ENCODE results near the gene PROK2. TPM values are rescaled to one million over a fixed set of nuclear protein-coding genes. Genes with fewer than 3 reads are reported as not detected.

PROK2 gene
- total RNA-seq, 1 donor from 2014 or later = not detected

DNA sequence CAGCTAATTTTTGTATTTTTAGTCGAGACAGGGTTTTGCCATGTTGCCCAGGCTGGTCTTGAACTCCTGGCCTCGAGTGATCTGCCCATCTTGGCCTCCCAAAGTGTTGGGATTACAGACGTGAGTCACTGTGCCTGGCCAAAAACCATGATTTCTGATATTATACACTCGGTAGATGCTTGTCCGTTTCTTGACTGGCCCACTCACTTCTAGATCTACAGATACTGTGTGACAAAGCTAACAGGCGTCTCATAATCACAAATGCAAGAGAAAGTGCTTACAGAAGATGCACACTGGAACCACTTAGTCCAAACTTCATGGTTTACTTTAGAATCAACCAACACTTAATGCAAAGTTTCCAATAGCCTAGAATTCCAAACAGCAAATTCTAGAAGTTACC, 8.4 kb downstream of the PROK2 start:
- peaks cover 42% of the 10 kb centered on the region for H3K27me3 Mint-ChIP-seq
- H3K9me3 Mint-ChIP-seq (ENCODE audit: low read depth) = no peaks in the 10 kb centered on the region
- no peak overlapping the region for H3K4me3 Mint-ChIP-seq (ENCODE audit: low read depth)

DNA sequence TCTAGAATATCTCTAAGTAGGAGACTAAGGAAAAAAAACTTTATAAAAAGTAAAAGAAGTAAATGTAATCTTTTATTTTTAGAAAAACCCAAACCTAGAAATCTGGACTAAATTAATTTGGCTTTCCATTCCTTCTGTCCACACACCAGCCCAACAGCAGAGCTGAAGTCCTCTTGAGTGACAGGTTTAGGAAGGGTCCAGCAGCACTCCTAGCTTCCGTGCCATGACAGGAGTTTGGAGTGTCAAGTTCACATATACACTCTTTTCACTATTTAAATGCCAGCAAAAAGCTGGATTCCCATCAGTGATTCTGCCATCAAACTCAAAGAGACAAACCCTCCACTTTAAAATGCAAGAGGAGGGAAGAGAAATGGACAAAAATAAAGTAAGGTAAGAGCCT, 13.1 kb downstream of the PROK2 start:
- Mint-ChIP-seq H3K4me3 (ENCODE audit: low read depth) (no peak overlapping the region), H3K36me3 (ENCODE audit: insufficient read depth) (no peaks in the 10 kb centered on the region), H3K27ac (no peak overlapping the region), H3K4me1 (ENCODE audit: low read depth) (no peaks in the 10 kb centered on the region), H3K27me3 (peaks cover 19% of the 10 kb centered on the region), H3K9me3 (ENCODE audit: low read depth) (no peaks in the 10 kb centered on the region)
- DNase-seq (ENCODE audit: low spot score, unreplicated experiment) = no peak
- TF ChIP-seq, protein P1, sequence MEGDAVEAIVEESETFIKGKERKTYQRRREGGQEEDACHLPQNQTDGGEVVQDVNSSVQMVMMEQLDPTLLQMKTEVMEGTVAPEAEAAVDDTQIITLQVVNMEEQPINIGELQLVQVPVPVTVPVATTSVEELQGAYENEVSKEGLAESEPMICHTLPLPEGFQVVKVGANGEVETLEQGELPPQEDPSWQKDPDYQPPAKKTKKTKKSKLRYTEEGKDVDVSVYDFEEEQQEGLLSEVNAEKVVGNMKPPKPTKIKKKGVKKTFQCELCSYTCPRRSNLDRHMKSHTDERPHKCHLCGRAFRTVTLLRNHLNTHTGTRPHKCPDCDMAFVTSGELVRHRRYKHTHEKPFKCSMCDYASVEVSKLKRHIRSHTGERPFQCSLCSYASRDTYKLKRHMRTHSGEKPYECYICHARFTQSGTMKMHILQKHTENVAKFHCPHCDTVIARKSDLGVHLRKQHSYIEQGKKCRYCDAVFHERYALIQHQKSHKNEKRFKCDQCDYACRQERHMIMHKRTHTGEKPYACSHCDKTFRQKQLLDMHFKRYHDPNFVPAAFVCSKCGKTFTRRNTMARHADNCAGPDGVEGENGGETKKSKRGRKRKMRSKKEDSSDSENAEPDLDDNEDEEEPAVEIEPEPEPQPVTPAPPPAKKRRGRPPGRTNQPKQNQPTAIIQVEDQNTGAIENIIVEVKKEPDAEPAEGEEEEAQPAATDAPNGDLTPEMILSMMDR (IDR thresholded peaks at IDR 0.05; ENCODE audit: unreplicated experiment) = no peak

More for the DNA sequence above, 8.4 kb downstream of the PROK2 start:
- no peak overlapping the region for H3K27ac Mint-ChIP-seq
- DNase-seq (ENCODE audit: low spot score, unreplicated experiment) = no peak
- H3K36me3 Mint-ChIP-seq (ENCODE audit: insufficient read depth) = no peaks in the 10 kb centered on the region
- H3K4me1 Mint-ChIP-seq (ENCODE audit: low read depth) = no peaks in the 10 kb centered on the region
- TF ChIP-seq, protein P1 (IDR thresholded peaks at IDR 0.05; ENCODE audit: unreplicated experiment) = no peak

DNA sequence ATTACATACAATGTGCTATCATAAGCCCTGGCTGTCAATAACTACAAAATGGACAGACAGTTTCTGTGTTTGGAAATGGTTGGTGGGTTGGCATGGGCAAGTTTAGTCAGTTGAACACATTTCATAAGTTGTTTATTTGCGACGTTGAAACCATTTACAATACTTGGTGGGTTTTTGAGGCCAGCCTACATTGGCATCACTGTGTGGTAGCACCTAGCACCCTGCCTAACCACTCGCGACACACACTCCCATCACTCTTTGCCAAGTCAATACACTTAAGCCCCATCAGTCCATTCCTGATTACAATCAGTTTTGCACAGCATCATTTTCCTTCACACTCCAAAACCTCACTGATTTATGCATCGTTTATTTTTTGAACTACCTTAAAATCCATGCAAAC, 13.8 kb downstream of the PROK2 start:
- H3K4me1 Mint-ChIP-seq (ENCODE audit: low read depth) = no peaks in the 10 kb centered on the region
- H3K36me3 Mint-ChIP-seq (ENCODE audit: insufficient read depth) = no peaks in the 10 kb centered on the region
- no peak overlapping the region for H3K27ac Mint-ChIP-seq
- no peak overlapping the region for H3K4me3 Mint-ChIP-seq (ENCODE audit: low read depth)
- no peak for DNase-seq (ENCODE audit: low spot score, unreplicated experiment)
- H3K9me3 Mint-ChIP-seq (ENCODE audit: low read depth) = no peaks in the 10 kb centered on the region
- peaks cover 22% of the 10 kb centered on the region for H3K27me3 Mint-ChIP-seq
- TF ChIP-seq, protein P1 (IDR thresholded peaks at IDR 0.05; ENCODE audit: unreplicated experiment) = no peak

DNA sequence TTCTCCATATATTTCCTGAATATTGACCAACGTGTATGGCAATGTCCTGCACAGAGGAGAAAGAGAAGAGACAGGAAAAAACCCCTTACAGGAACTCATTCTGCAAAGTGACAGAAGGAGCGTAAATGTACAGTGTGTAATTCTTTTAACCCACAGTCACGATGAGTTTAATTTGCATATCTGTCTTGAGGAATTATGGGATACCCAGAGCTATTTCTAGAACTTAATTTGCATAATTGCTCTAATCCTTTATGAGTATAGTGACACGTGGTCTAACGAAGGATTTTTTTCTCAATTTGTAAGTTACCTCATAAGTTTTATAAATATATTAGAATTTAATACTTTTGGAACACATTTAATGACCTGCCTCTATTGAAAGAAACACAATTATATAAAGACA, 21.5 kb downstream of the PROK2 start:
- TF ChIP-seq, protein P1 (IDR thresholded peaks at IDR 0.05; ENCODE audit: unreplicated experiment) = no peak
- peaks cover 50% of the 10 kb centered on the region for H3K27me3 Mint-ChIP-seq
- no peaks in the 10 kb centered on the region for H3K4me1 Mint-ChIP-seq (ENCODE audit: low read depth)
- DNase-seq (ENCODE audit: low spot score, unreplicated experiment) = no peak
- no peaks in the 10 kb centered on the region for H3K9me3 Mint-ChIP-seq (ENCODE audit: low read depth)
- no peak overlapping the region for H3K4me3 Mint-ChIP-seq (ENCODE audit: low read depth)
- H3K36me3 Mint-ChIP-seq (ENCODE audit: insufficient read depth) = no peaks in the 10 kb centered on the region
- no peak overlapping the region for H3K27ac Mint-ChIP-seq

DNA sequence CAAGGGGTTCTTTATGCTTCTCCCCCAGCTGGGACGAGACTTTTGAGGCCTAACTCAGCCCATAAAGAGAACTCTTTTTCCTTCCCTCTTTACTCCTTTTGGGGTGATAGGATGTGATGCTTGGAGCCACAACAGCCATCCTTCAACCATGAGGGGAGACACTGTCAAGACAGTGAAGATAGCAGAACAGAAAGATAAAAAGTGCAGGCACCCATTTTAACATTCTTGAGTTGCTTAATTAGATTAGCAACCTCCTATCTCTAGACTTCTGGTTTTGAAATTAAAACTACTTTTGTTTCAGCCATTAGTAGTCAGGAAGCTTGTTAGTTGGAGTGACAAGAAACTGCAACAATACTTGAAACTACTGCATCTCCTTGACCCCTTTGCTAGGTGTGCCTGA, 24.8 kb downstream of the PROK2 start:
- H3K27ac Mint-ChIP-seq = no peak overlapping the region
- no peaks in the 10 kb centered on the region for H3K9me3 Mint-ChIP-seq (ENCODE audit: low read depth)
- peaks cover 76% of the 10 kb centered on the region for H3K27me3 Mint-ChIP-seq
- H3K4me1 Mint-ChIP-seq (ENCODE audit: low read depth) = no peaks in the 10 kb centered on the region
- TF ChIP-seq, protein P1 (IDR thresholded peaks at IDR 0.05; ENCODE audit: unreplicated experiment) = no peak
- H3K36me3 Mint-ChIP-seq (ENCODE audit: insufficient read depth) = no peaks in the 10 kb centered on the region
- DNase-seq (ENCODE audit: low spot score, unreplicated experiment) = no peak
- no peak overlapping the region for H3K4me3 Mint-ChIP-seq (ENCODE audit: low read depth)
